ENCODE results near the gene WIPF1.

The WIPF1 gene

DNA sequence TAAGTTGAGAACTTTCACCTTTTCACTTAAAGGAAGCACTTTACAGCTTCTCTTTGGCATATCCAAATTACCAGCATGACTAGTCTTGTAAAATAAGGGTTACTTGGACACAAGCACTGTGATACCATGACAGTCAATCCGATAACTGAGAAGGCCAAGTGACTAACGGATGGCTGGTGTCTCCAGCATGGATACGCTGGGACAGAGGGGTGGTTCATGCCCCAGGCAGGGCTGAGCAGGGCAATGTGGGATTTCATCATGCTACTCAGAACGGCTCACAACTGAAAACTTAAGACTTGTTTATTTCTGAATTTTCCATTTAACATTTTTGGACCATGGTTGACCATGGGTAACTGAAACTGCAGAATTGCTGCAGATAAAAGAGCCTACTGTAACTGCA, 67.7 kb downstream of the WIPF1 start:
- no peak for DNase-seq

- DNase-seq = no peak
These were observed 69.6 kb downstream of the WIPF1 start for GRCh38 chr2:174527959-174528358.

- DNase-seq = no peak
These were observed 70.4 kb downstream of the WIPF1 start for GRCh38 chr2:174527101-174527721.

DNA sequence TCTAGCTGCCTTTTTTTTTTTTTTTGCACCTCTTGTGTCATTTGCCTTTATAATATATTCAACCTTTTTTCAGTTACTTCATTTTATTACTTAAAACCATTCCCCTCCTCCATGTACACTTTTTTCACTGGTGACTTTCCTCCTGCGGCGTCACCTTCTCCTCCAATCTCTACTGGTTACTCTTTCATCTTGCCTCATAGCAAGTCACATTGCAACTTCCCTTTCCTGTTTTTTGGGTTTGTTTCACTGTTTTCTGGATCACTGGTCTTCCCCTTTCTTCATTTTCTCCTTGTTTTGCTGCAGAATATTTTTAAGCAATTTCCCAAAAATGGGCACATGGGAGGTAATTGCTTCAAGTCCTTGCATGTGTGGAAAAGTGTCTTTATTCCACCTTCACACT, 73.1 kb downstream of the WIPF1 start:
- DNase-seq = no peak

DNA sequence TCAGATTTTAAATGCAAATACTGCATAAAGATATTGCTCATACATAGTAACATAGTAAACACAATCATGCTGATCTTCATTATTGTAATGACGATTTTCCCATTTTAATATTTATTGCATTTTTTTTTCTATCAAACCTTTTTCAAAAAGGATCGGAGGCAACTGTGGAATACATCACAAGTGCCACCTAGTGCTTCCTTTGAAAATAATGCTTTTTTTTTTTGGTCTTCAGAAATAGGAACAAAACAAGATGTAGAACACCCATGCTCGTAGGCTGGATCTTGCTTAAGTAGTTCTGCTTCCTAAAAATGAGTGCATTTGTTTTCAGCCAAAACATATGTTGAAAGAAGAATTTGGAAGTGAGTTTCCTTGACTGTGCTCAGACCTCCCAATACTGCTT, 75.1 kb downstream of the WIPF1 start:
- no peak for DNase-seq

DNA sequence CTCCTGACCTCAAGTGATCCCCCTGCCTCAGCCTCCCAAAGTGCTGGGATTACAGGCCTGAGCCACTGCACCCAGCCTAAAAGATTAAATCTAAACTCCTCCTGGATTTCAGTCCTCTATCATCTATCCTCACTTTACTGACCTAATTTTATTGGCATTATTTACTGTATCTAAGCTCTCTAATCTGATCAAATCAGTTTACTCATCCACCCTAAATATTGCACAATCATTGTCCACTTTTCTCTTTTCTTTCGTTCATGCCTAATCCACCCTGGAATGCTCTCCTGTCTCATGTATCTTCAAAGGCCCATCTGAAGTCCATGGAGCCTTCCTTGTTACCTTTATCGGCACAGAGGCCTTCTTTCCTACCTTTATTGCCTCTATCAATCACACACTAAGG, 79.2 kb downstream of the WIPF1 start:
- DNase-seq = no peak

DNA sequence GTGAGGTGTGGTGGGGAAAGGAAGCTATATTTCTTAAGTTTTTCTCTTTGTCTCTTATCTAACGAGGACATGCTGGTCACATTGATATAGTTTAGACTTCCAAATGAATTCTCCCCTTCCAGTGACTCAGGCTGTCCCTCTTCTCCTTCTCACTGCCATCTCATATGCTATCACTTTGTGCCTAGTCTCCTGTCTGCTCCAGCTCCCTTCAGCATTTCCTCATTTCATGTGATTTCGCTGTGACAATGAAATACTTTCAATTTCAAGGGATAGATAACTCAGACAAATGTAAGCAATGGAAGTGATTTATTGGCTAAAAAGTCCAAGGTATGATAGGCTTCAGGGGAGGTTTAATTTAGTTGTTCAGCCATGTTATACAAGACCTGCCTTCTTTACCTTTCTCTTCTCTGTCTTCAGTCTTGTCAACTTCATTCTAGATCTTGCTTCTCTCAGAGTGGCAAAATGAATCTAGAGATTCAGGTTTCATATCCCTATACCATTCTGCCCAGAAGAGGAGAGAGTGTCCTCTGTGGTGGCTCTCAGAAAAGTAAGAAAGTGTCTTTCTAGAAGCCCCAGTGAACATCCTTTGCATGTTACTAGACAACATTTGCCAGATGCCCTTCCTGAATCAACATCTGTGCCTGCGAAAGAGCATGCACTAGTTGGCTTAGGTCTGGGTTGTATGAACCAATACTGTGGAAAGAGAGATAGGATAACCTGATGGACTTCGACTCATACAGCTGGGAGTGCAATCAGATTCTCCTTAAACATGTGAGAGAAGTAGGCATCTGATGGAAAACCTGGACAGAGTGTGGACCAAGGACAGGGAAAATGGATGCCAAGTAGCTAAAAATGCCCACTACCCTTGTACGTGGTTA, 80.9 kb downstream of the WIPF1 start:
- no peak for DNase-seq

DNA sequence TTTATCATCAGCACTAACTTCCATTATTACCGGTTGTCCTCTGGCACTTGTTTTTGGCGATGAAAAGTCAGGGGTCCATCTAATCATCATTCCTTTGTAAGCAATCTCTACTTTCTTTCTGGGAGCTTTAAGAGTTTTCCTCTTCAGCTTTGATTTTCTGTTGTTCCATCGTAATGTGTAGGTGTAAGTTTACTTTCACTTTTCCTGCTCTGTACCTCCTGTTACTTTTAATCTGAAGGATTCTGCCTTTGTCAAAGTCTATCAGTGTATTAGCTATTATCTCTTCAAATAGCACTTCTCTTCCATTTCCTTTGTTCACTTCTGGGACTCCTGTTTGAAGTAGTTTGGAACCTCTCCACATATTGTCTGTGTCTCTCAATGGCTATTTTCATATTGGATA, 85.3 kb downstream of the WIPF1 start:
- no peak for DNase-seq

DNA sequence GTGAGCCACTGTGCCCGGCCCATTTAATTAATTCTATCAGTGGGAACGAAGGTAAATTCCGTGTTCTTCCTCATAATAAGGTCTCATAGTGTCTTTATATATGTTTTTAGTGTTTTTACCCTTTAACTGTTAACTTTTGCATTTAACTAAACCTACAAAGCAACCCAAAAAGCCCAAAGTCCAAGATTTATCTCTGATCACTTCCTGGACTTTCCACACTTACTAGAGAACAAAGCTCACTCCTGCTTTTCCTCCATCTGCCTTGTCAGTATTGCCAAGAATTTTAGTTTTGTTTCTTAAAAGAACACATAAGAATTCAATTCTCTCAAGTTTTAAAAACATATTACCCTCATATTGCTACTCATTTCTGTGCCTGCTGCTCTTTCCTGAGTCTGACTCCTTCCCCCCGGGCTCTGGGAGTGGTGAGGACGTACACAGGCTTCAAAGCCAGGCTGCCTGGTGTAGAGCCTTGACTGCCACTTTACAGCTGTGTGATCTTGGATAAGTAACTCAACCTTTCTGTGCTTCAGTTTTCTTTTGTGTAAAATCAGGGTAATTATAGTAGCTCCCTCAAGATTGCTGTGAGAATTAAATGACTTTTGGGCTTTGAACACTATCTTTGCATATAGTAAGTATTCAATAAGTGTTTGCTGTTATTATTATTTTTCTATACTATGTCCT, 85.9 kb downstream of the WIPF1 start:
- DNase-seq = no peak

DNA sequence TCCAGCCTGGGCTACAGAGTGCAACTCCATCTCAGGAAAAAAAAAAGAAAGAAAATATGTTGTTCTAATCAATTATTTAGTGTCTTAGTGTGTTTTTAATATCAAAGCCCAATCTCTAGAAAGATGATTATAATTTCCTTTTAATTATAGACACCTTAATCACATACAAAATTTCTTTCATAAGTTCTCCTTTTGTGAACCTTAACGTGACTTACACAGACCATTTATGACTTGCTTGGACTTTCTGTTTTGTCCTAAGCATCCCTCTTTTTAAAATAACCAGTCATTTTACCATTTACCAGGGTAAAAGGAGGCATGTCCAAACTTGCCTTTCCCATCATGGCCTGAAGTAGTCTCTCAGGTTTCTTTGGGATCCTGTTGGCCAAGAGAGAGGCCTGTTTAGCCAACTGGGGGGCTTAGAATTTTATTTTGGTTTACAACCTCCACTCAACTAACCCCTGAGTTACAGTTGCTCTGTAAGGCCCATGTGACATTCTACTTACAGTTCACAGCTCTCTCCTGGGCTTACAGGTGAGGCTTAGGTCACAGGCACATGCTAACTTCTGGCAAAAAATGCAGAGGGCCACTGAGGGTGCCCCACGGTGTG, 86.9 kb downstream of the WIPF1 start:
- peak; percentile 51 for DNase-seq

All from NCI-H82 (cell line).